NCI-H2081 (cell line): Measurements from ENCODE around the gene RASEF.
"Not testable (repeated sequence)": the region's sequence is repeated elsewhere in the genome, so short reads cannot be mapped to it uniquely, and the experiment has no call there.

Experiments
- DNase-seq, 2 experiments: peaks; one replicate each; lab custom pipeline; 2025; lab: John Stamatoyannopoulos, UW

Gene RASEF

DNA sequence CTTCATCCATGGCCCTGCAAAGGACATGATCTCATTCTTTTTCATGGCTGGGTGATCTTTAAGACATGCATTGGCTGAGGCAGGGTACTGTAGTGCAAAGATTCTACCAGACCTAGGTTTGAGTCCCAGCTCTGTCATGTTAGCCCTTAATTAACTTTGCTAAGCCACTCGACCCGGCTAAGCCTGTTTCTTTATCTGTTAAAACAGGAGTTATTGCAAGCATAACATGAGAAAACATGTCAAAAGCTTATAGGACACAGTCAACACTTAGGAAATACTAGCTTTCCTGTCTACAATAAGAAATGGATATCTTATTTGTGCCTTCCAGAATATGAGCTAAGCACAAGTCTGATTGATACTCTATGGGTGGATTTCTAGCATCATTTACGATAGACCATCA, 92.6 kb downstream of the RASEF start:
- DNase-seq, result no peak

- DNase-seq, result no peak
Observed at GRCh38 chr9:82969291-82969690, 93.7 kb downstream of the RASEF start.

DNA sequence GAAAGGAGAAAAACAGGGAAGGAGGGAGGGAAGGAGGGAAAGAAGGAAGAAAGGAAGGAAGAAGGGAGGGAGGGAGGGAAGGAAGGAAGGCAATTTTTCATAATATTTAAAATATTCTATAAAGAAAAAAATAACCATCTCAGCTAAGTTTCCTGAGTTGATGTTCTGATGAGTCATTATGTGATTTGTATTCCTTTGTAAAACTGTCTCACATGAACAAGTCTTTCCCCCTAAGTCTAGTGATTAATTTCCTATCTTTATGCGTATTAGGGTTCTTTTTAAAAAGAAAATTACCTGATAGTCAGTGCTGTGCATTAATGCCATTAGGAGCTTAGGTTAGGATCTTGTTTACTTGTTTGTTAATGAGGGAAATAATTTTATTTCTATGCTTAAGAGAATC, 94.1 kb downstream of the RASEF start:
- no peak for DNase-seq

DNA sequence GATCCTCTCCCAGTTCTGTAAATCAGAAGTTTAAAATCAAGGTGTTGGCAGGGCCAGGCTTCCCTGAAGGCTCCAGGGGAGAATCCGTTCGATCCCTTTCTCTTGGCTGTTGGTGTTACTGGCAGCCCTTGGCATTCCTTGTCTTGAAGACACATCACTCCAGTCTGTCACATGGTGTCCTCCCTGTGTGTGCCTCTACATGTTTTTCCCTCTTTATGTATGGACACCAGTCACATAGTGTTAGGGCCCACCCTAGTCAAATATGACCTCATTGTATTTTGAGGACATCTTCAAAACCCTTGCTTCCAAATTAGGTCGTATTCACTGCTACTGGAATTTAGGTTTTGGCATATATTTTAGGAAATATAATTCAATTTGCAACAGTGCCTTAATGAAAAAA, 94.6 kb downstream of the RASEF start:
- no peak for DNase-seq

GRCh38 chr9:82961504-82962125, 101.3 kb downstream of the RASEF start:
- peak; percentile 90 to 91 for DNase-seq

DNA sequence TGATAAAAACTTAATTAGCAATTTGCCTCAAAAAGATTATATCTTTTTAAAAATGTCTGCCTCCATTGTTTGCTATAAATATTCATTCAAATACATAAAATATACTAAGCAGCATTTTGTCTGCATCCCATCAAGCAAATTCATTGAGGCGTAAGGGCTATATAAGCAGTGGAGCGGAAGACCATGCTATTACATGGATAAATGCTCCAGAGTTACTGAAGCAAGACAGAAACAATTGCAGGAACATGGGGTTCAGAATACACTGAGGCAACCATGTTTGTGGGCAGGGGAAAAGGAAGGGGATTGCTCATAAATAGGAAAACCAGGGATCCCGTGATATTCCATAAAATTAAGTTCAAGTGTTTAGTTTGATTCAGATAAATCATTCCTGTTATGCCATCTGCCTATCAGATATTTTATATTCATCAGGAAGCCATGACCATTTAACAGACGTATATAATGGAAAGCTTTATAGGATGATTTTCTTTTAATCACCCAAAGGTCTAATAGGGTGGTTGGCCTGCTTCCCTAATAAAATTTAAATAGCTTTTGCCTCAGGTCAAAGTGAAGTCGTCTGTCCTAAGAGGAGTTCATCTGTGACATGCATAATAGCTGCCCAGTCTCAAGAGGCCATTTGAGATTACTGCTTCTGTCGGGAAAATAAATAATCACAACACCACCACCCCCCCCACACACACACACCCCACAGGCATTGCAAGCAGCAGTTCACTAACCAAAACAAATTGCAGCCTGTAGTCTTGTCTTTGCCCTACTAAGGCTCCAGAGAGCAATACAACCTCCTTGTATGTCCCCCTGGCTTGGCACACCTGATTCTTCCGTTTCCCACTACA, 105.2 kb downstream of the RASEF start:
- peak; percentile 15 to 59 for DNase-seq

GRCh38 chr9:82949203-82949602, 113.7 kb downstream of the RASEF start:
- DNase-seq, result no peak

DNA sequence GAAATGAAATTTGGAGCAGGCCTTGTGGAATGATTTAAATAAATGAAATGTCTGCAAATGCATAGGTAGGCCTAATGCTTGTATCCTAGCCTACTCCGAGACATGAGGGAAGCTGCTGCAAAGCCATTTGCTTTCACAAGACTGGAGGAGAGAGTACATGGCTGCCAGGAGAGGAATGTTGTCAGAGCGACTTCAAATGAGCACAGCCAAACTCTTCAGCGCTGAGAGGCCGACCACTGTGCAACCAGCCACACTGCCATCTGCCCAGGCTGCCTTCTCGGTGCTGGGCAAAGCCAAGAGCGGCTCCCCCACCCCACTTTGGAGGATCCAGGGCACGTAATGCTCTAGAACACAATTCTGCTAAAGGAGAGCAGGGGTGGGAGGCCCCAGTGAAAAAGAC, 122.6 kb downstream of the RASEF start:
- DNase-seq, result no peak

DNA sequence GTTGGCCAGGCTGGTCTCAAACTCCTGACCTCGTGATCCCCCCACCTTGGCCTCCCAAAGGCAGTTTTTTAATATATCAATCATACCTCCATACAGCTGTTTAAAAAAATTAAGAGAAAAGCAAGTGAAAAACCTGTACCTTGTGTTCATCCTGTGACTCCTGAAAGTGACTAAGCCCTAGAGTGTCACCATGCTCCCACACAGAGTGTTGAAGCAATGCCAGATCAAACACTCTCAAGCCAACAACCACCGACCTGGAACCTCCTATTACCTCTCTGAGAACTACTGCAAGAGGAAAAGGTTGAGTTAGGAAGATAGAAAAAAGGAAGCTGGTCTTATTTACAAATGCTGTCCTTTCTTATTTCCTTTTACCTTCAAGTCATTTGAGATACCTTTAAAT, 123.5 kb downstream of the RASEF start:
- peak in 1 of 2 experiments; percentile 53 for DNase-seq

DNA sequence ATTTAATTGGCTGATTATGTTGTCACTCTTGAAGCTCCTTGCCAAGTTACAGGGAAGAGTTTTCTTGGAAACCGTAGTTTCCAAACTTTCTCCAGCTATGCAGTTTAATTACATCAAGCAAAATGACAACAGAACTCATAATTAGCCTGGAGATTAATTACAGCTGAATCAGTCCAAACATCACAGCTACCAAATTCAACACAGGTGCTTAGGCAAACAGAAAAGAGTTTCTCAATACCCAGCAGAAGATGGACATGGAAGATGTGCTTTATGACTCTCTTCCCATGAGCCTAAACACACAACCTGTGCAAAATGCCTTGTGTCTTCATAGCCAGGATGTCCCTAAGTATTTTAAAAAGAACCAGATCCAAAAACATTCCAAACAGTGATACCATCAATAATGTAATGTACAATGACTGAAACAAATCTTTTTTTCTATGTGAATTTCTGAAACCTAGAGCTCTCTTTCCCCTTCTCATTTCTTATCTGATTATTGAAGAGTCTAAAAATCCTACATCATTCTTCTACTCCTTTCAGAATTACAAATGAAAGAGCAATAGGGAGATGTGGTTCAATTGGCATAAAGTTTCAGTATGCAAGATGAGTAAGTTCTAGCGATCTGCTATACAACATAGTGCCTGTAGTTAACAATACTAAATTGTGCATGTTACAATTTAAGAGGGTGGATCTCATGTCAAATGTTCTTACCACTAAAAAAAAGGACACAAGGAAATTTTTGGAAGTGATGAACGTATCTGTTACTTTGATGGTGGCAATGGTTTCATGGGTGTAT, 124.3 kb downstream of the RASEF start:
- no peak for DNase-seq

DNA sequence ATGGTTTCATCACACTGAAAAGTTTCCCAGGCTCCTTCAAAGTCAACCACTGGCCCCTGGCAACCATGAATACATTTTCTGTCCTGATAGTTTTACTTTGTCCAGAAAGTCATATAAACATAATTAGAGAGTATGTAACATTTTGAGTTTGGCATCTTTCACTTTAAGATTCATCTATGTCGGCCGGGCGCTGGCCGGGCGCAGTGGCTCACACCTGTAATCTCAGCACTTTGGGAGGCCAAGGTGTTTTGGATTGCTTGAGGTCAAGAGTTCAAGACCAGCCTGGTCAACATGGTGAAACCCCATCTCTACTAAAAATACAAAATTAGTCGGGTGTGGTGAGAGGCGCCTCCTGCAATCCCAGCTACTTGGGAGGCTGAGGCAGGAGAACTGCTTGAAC, 126.4 kb downstream of the RASEF start:
- not testable (repeated sequence) for DNase-seq

DNA sequence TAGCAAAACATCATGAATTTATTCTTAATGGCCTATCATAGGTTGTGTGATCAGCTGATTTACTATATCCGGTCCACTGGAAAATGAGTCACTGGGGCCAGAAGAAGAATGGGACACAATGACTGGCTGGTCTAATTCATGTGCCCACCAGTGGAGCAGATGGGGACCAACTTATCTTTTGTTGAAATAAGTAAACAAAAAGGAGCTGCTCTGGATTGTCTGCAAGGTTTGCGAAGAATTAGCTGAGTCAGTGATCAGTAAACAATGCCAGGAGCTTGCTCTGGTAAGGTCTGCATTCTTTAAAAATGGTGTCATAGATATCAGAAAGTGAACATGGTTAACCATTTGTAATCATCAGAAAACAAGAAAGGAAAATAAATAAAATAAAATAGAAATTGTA, 128.0 kb downstream of the RASEF start:
- no peak for DNase-seq

GRCh38 chr9:82934025-82934424, 128.9 kb downstream of the RASEF start:
- not testable (repeated sequence) for DNase-seq

GRCh38 chr9:82930116-82930515, 132.8 kb downstream of the RASEF start:
- DNase-seq, result peak in 1 of 2 experiments; percentile 3
